Mesenchymal stem cell (in vitro differentiated cells and primary cell): ENCODE results near the gene MRGPRF.
A peak's percentile ranks its signal among the peaks of the same experiment; 100 is the strongest.
"Not testable (repeated sequence)": the region's sequence is repeated elsewhere in the genome, so short reads cannot be mapped to it uniquely, and the experiment has no call there.

ENCODE experiments used
- DNase-seq: peaks from one replicate; pipeline ENCODE4 v3.0.0-alpha.2; 2013
- H2AFZ ChIP-seq: one replicate; pipeline ENCODE4 v1.6.1; 2013; ENCODE audit warnings: low read depth, mild to moderate bottlenecking, control low read depth, inconsistent platforms, low read length, moderate library complexity
- H2AK5ac ChIP-seq: 2 replicates; pipeline ENCODE4 v1.6.1; 2013; ENCODE audit warnings: low read length, moderate library complexity, mild to moderate bottlenecking, inconsistent platforms; ENCODE audit not compliant: severe bottlenecking
- H2BK120ac ChIP-seq: one replicate; pipeline ENCODE4 v1.6.1; 2013; ENCODE audit warnings: low read depth, mild to moderate bottlenecking, inconsistent platforms, low read length, moderate library complexity
- H2BK12ac ChIP-seq, 2 experiments: one replicate each; pipeline ENCODE4 v1.6.1; 2013; ENCODE audit warnings: inconsistent platforms in 2 of 2, low read length in 2 of 2, mild to moderate bottlenecking in 2 of 2, moderate library complexity in 2 of 2, control low read depth in 1 of 2
- H2BK15ac ChIP-seq: one replicate; pipeline ENCODE4 v1.6.1; 2013; ENCODE audit warnings: mild to moderate bottlenecking, low read depth, inconsistent platforms; ENCODE audit not compliant: poor library complexity, severe bottlenecking
- H2BK5ac ChIP-seq: 2 replicates; pipeline ENCODE4 v1.6.1; 2013; ENCODE audit warnings: low read depth, mild to moderate bottlenecking, low read length, control low read depth, inconsistent platforms; ENCODE audit not compliant: poor library complexity, severe bottlenecking
- H3K14ac ChIP-seq, 2 experiments: one replicate each; pipeline ENCODE4 v1.6.1; 2013; ENCODE audit warnings: inconsistent platforms in 2 of 2, low read length in 2 of 2, control low read depth in 1 of 2, mild to moderate bottlenecking in 1 of 2, moderate library complexity in 1 of 2
- H3K18ac ChIP-seq, 2 experiments: one replicate each; pipeline ENCODE4 v1.6.1; 2013; ENCODE audit warnings: inconsistent platforms in 2 of 2, low read length in 2 of 2, control low read depth in 1 of 2, low read depth in 1 of 2, mild to moderate bottlenecking in 1 of 2
- H3K23ac ChIP-seq, 2 experiments: one replicate each; pipeline ENCODE4 v1.6.1; 2013; ENCODE audit warnings: inconsistent platforms in 2 of 2, low read length in 2 of 2, mild to moderate bottlenecking in 2 of 2, moderate library complexity in 2 of 2, control low read depth in 1 of 2
- H3K27ac ChIP-seq: 2 replicates; pipeline ENCODE4 v1.5.1; 2013; ENCODE audit warnings: mild to moderate bottlenecking, moderate library complexity, low read length, control low read depth, inconsistent platforms; ENCODE audit not compliant: poor library complexity, severe bottlenecking
- H3K27me3 ChIP-seq, 2 experiments: 2 replicates each; pipeline versions ENCODE4 v1.6.1 to v1.7.0; 2013; ENCODE audit warnings: low read length in 2 of 2, mild to moderate bottlenecking in 2 of 2, moderate library complexity in 2 of 2, control low read depth in 1 of 2, inconsistent platforms in 1 of 2; ENCODE audit not compliant: control insufficient read depth in 1 of 2, insufficient read depth in 1 of 2
- H3K36me3 ChIP-seq, 2 experiments: 2 replicates each; pipeline versions ENCODE4 v1.6.1 to v1.7.0; 2013; ENCODE audit warnings: low read length in 2 of 2, control low read depth in 1 of 2, inconsistent platforms in 1 of 2, low read depth in 1 of 2, mild to moderate bottlenecking in 1 of 2; ENCODE audit not compliant: insufficient read depth in 2 of 2, control insufficient read depth in 1 of 2
- H3K4ac ChIP-seq, 2 experiments: one replicate each; pipeline ENCODE4 v1.6.1; 2013; ENCODE audit warnings: inconsistent platforms in 2 of 2, low read length in 2 of 2, mild to moderate bottlenecking in 2 of 2, moderate library complexity in 2 of 2, control low read depth in 1 of 2, low read depth in 1 of 2
- H3K4me1 ChIP-seq: 2 replicates; pipeline ENCODE4 v1.6.1; 2013; ENCODE audit warnings: low read depth, low read length, control low read depth; ENCODE audit not compliant: control insufficient read depth, insufficient read depth
- H3K4me2 ChIP-seq: 2 replicates; pipeline ENCODE4 v1.6.1; 2013; ENCODE audit warnings: low read length, mild to moderate bottlenecking, inconsistent platforms; ENCODE audit not compliant: poor library complexity, severe bottlenecking
- H3K4me3 ChIP-seq, 2 experiments: 2 replicates each; pipeline versions ENCODE4 v1.5.1 to v1.7.0; 2013; ENCODE audit warnings: low read length in 2 of 2, mild to moderate bottlenecking in 2 of 2, control low read depth in 1 of 2, low read depth in 1 of 2; ENCODE audit not compliant: insufficient read depth in 1 of 2
- H3K79me1 ChIP-seq: replicated peaks from 2 replicates; pipeline ENCODE4 v1.6.1; 2013; ENCODE audit warnings: mild to moderate bottlenecking, control low read depth, low read length, inconsistent platforms; ENCODE audit not compliant: poor library complexity, severe bottlenecking
- H3K9ac ChIP-seq: 2 replicates; pipeline ENCODE4 v1.7.0; 2013; ENCODE audit warnings: mild to moderate bottlenecking, low read length, moderate library complexity
- H3K9me3 ChIP-seq: 2 replicates; pipeline ENCODE4 v1.7.0; 2013; ENCODE audit warnings: mild to moderate bottlenecking, low read length; ENCODE audit not compliant: control insufficient read depth
- H4K8ac ChIP-seq: one replicate; pipeline ENCODE4 v1.6.1; 2013; ENCODE audit warnings: inconsistent platforms, mild to moderate bottlenecking, low read length, moderate library complexity
- H4K91ac ChIP-seq: one replicate; pipeline ENCODE4 v1.6.1; 2013; ENCODE audit warnings: mild to moderate bottlenecking, low read length, inconsistent platforms
- WGBS: methylation state at CpG from one replicate; pipeline ENCODE4 v1.1.7; 2013; ENCODE audit warnings: mixed read lengths; 5-methylcytosine and 5-hydroxymethylcytosine counted together

MRGPRF gene

DNA sequence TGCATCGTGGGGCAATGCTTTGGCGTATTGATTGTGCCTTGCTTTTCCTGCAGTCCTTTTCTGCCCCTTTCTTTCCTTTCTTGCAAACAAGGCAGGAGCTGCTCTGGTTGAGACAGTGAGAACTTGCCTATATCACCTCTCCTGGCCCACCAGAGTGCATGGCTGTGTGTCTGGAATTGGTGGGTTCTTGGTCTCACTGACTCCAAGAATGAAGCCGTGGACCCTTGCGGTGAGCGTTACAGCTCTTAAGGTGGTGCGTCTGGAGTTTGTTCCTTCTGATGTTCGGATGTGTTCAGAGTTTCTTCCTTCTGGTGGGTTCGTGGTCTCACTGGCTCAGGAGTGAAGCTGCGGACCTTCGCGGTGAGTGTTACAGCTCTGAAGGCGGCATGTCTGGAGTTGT, 39.3 kb downstream of the MRGPRF start:
- H3K4me2 ChIP-seq, H3K27ac ChIP-seq, H3K4me3 ChIP-seq, H3K18ac ChIP-seq, H3K79me1 ChIP-seq, H3K9ac ChIP-seq, H2BK5ac ChIP-seq, H2BK12ac ChIP-seq, DNase-seq, H3K4ac ChIP-seq, H2AFZ ChIP-seq, H3K4me1 ChIP-seq, H2AK5ac ChIP-seq, H4K8ac ChIP-seq, H3K23ac ChIP-seq, H3K14ac ChIP-seq, H3K36me3 ChIP-seq, H2BK120ac ChIP-seq, H2BK15ac ChIP-seq, H3K9me3 ChIP-seq, H4K91ac ChIP-seq: not testable (repeated sequence)
- WGBS: 95% methylated on average over 12 of the region's 12 CpGs
- peaks cover 33 to 47% of the 10 kb centered on the region in 2 experiments for H3K27me3 ChIP-seq

DNA sequence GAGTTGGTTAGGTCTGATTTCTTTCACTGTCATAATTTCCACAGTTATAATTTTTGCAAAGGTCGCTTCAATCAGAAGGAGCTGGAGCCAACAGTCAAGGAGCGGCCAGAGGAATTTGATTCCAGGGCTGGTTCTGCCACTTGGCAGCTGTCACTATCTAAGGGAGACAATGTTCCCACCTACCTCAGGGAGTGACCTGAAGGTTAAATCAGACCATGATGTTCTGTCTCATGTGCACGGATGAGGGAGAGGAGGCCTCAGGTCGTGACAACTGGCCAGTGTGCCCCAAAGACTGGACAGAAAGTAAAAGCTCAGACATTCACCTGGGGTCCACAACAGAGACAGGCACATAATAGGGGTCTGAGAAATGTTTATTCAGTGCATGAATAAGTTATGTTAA, 39.8 kb downstream of the MRGPRF start:
- Histone ChIP-seq H3K4me2 (no peak overlapping the region), H3K4me1 (no peaks in the 10 kb centered on the region)
- no peak for DNase-seq

DNA sequence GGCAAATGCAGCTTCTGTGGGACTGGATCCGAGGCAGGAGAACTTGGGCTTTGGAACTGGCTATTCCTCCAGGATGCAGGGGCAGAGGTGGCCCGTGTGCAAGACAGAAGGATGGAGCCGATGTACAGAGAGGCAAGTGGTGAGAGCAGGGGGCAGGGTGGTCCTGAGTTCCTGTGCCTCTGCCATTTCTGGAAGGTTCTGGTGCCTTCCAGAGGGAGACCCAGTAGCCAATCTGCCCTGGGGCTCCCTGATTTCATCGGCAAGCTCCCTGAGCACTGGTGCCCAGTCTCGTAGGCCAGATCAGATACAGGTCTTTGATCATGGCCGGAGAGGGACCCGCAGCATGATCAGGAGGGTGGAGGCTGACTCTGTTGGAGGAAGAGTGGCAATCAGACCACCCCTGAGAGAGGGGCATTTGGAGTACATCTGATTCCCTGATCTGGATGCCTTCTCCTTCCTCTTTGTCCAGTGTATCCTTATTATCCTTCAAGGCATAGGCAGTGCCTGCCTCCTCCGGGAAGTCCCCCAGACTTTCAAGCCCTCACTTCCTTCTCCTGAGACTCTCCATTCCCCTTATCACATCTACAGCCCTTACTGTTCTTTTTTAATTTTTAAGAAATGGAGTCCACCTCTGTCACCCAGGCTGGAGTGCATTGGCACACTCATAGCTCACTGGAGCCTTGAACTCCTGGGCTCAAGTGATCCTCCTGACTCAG, 42.0 kb downstream of the MRGPRF start:
- no peak for DNase-seq
- Histone ChIP-seq H2AK5ac (no peak overlapping the region), H2BK5ac (no peak overlapping the region), H3K36me3 (no peaks in the 10 kb centered on the region), H3K27me3 (peaks cover 43 to 56% of the 10 kb centered on the region in 2 experiments), H3K23ac (no peak overlapping the region), H4K8ac (no peak overlapping the region), H3K14ac (no peak overlapping the region), H3K4me3 (no peak overlapping the region), H3K4me2 (no peak overlapping the region), H3K4me1 (no peaks in the 10 kb centered on the region), H3K18ac (no peak overlapping the region), H2BK120ac (no peak overlapping the region), H3K27ac (no peak overlapping the region), H3K9ac (no peak overlapping the region), H2BK15ac (no peak overlapping the region), H3K4ac (no peak overlapping the region), H4K91ac (no peak overlapping the region), H2AFZ (no peak overlapping the region), H3K9me3 (no peaks in the 10 kb centered on the region), H2BK12ac (no peak overlapping the region), H3K79me1 (no peaks in the 10 kb centered on the region)
- 87% methylated on average over 8 of the region's 8 CpGs for WGBS

More for the DNA sequence above, 39.8 kb downstream of the MRGPRF start:
- Histone ChIP-seq H3K9ac (no peak overlapping the region), H3K27me3 (peaks cover 33 to 47% of the 10 kb centered on the region in 2 experiments), H2AFZ (no peak overlapping the region), H4K8ac (no peak overlapping the region), H4K91ac (no peak overlapping the region), H2BK12ac (peak overlapping the region in 1 of 2 experiments; percentile 47), H3K4ac (no peak overlapping the region), H2BK5ac (no peak overlapping the region), H2BK15ac (no peak overlapping the region), H2BK120ac (no peak overlapping the region), H3K36me3 (no peaks in the 10 kb centered on the region), H3K23ac (no peak overlapping the region), H3K9me3 (no peaks in the 10 kb centered on the region), H3K14ac (no peak overlapping the region), H3K18ac (no peak overlapping the region), H2AK5ac (no peak overlapping the region), H3K4me3 (no peak overlapping the region), H3K79me1 (no peaks in the 10 kb centered on the region), H3K27ac (no peak overlapping the region)
- WGBS: 68% methylated on average over 4 of the region's 4 CpGs

DNA sequence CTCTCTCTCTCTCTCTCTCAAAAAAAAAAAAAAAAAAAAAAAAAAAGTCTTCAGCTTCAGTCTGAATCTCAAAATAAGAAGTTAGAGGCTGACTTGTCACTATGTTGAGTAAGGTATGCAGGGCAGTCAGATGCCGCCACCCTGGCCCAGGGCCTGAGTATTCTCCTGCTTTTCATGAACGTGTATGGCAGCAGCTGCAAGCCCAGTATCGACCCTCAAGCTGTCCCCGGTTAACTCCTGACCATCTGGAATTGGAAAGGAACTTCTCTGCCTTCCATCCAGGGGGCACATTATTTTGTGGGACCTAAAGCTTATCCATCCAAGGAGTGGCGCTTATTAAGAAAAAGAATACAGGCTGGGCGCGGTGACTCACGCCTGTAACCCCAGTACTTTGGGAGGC, 43.7 kb downstream of the MRGPRF start:
- Histone ChIP-seq H2BK5ac (no peak overlapping the region), H3K4ac (no peak overlapping the region), H3K4me1 (no peaks in the 10 kb centered on the region), H2AFZ (no peak overlapping the region), H3K9ac (no peak overlapping the region), H4K8ac (no peak overlapping the region), H3K4me3 (no peak overlapping the region), H3K14ac (no peak overlapping the region), H3K27ac (no peak overlapping the region), H4K91ac (no peak overlapping the region), H3K23ac (no peak overlapping the region), H3K27me3 (peaks cover 45 to 60% of the 10 kb centered on the region in 2 experiments), H2BK12ac (no peak overlapping the region), H3K36me3 (no peaks in the 10 kb centered on the region), H3K18ac (no peak overlapping the region), H2BK15ac (no peak overlapping the region), H2BK120ac (no peak overlapping the region), H2AK5ac (no peak overlapping the region), H3K9me3 (no peaks in the 10 kb centered on the region), H3K4me2 (no peak overlapping the region), H3K79me1 (no peaks in the 10 kb centered on the region)
- DNase-seq: no peak
- 90% methylated on average over 8 of the region's 8 CpGs for WGBS
